ENCODE data around the gene DSCAM. TPM values are rescaled to one million over a fixed set of nuclear protein-coding genes. Genes with fewer than 3 reads are reported as not detected.
"Not testable (repeated sequence)": the region's sequence is repeated elsewhere in the genome, so short reads cannot be mapped to it uniquely, and the experiment has no call there.

Gene DSCAM
- total RNA-seq, 1 donor, result not detected

- Histone ChIP-seq H2AFZ (ENCODE audit: low read length) (no peak overlapping the region), H3K36me3 (ENCODE audit: insufficient read depth, low read length) (no peaks in the 10 kb centered on the region), H3K27ac (ENCODE audit: low read depth, low read length) (no peak overlapping the region), H3K79me2 (ENCODE audit: insufficient read depth, low read length) (no peaks in the 10 kb centered on the region), H4K20me1 (ENCODE audit: insufficient read depth, low read length) (no peaks in the 10 kb centered on the region), H3K4me1 (ENCODE audit: insufficient read depth, low read length) (no peaks in the 10 kb centered on the region), H3K27me3 (ENCODE audit: insufficient read depth, low read length) (no peaks in the 10 kb centered on the region), H3K4me3 (ENCODE audit: insufficient read depth, low read length) (no peak overlapping the region), H3K9me3 (ENCODE audit: low read depth, low read length) (no peaks in the 10 kb centered on the region), H3K4me2 (ENCODE audit: insufficient read depth, low read length) (no peak overlapping the region)
- TF ChIP-seq CTCF (IDR thresholded peaks at IDR 0.05; ENCODE audit: extremely low read depth, low read depth, low read length), result no peak
- no peak for DNase-seq (ENCODE audit: insufficient read length, low spot score, missing footprints)
These were observed 522.6 kb downstream of the DSCAM start for GRCh38 chr21:40324389-40324788.

- not testable (repeated sequence) for H3K9me3 ChIP-seq (ENCODE audit: low read depth, low read length)
These were observed 526.2 kb downstream of the DSCAM start for GRCh38 chr21:40320718-40321117.

GRCh38 chr21:40318371-40318770 is 528.6 kb downstream of the DSCAM start:
- no peak for TF ChIP-seq CTCF (IDR thresholded peaks at IDR 0.05; ENCODE audit: extremely low read depth, low read depth, low read length)
- no peaks in the 10 kb centered on the region for H3K79me2 ChIP-seq (ENCODE audit: insufficient read depth, low read length)
- no peak overlapping the region for H3K4me3 ChIP-seq (ENCODE audit: insufficient read depth, low read length)
- no peaks in the 10 kb centered on the region for H4K20me1 ChIP-seq (ENCODE audit: insufficient read depth, low read length)
- H3K36me3 ChIP-seq (ENCODE audit: insufficient read depth, low read length), result no peaks in the 10 kb centered on the region
- no peaks in the 10 kb centered on the region for H3K27me3 ChIP-seq (ENCODE audit: insufficient read depth, low read length)
- H2AFZ ChIP-seq (ENCODE audit: low read length), result no peak overlapping the region
- no peak overlapping the region for H3K4me2 ChIP-seq (ENCODE audit: insufficient read depth, low read length)
- H3K4me1 ChIP-seq (ENCODE audit: insufficient read depth, low read length), result no peaks in the 10 kb centered on the region
- no peak for DNase-seq (ENCODE audit: insufficient read length, low spot score, missing footprints)
- H3K27ac ChIP-seq (ENCODE audit: low read depth, low read length), result no peak overlapping the region
- no peaks in the 10 kb centered on the region for H3K9me3 ChIP-seq (ENCODE audit: low read depth, low read length)

More at GRCh38 chr21:40320718-40321117, 526.2 kb downstream of the DSCAM start:
- H3K4me1 ChIP-seq (ENCODE audit: insufficient read depth, low read length); H4K20me1 ChIP-seq (ENCODE audit: insufficient read depth, low read length); H3K27me3 ChIP-seq (ENCODE audit: insufficient read depth, low read length); H2AFZ ChIP-seq (ENCODE audit: low read length); H3K79me2 ChIP-seq (ENCODE audit: insufficient read depth, low read length); H3K27ac ChIP-seq (ENCODE audit: low read depth, low read length); H3K36me3 ChIP-seq (ENCODE audit: insufficient read depth, low read length); H3K4me3 ChIP-seq (ENCODE audit: insufficient read depth, low read length); DNase-seq (ENCODE audit: insufficient read length, low spot score, missing footprints); H3K4me2 ChIP-seq (ENCODE audit: insufficient read depth, low read length): not testable (repeated sequence)

- Histone ChIP-seq H3K79me2 (ENCODE audit: insufficient read depth, low read length) (no peaks in the 10 kb centered on the region), H2AFZ (ENCODE audit: low read length) (no peak overlapping the region), H3K4me2 (ENCODE audit: insufficient read depth, low read length) (no peak overlapping the region), H4K20me1 (ENCODE audit: insufficient read depth, low read length) (no peaks in the 10 kb centered on the region), H3K9me3 (ENCODE audit: low read depth, low read length) (no peaks in the 10 kb centered on the region), H3K27ac (ENCODE audit: low read depth, low read length) (no peak overlapping the region), H3K4me3 (ENCODE audit: insufficient read depth, low read length) (no peak overlapping the region), H3K27me3 (ENCODE audit: insufficient read depth, low read length) (no peaks in the 10 kb centered on the region), H3K36me3 (ENCODE audit: insufficient read depth, low read length) (no peaks in the 10 kb centered on the region), H3K4me1 (ENCODE audit: insufficient read depth, low read length) (no peaks in the 10 kb centered on the region)
- no peak for DNase-seq (ENCODE audit: insufficient read length, low spot score, missing footprints)
- no peak for TF ChIP-seq CTCF (IDR thresholded peaks at IDR 0.05; ENCODE audit: extremely low read depth, low read depth, low read length)
These were observed 530.9 kb downstream of the DSCAM start for GRCh38 chr21:40316104-40316503.

All from osteoblast (primary cell).